A549 (cell line): ENCODE results near the gene LUZP2.

Experiments used
- CTCF ChIP-seq: fragments of >200 bp; sonication (Bioruptor Twin); formaldehyde crosslinking; IDR thresholded peaks from 3 replicates; pipeline ENCODE4 v1.5.1; 2016
- MAFK ChIP-seq: fragments of 450-650 bp; IDR thresholded peaks from 2 replicates; pipeline ENCODE4 v1.6.1; 2014; ENCODE audit not compliant: partially characterized antibody
- MAX ChIP-seq: IDR thresholded peaks from 2 replicates; pipeline ENCODE4 v1.6.1; 2012
- MAZ ChIP-seq: fragments of 150-350 bp; IDR thresholded peaks from 2 replicates; pipeline ENCODE4 v1.6.1; 2014; ENCODE audit warnings: antibody characterized with exemption, low read depth, low read length, borderline replicate concordance
- POLR2A ChIP-seq: IDR thresholded peaks from 2 replicates; pipeline ENCODE4 v1.6.1; 2012; ENCODE audit warnings: mild to moderate bottlenecking, low read length
- RFX5 ChIP-seq: fragments of 450-650 bp; IDR thresholded peaks from 2 replicates; pipeline ENCODE4 v1.7.1; 2014; ENCODE audit warnings: antibody characterized with exemption, mild to moderate bottlenecking, moderate library complexity

GRCh38 chr11:24634606-24635160 is 137.8 kb downstream of the LUZP2 start:
- TF ChIP-seq CTCF (no peak), RFX5 (no peak), POLR2A (no peak), MAX (no peak), MAFK (no peak), MAZ (no peak)
